H1 (cell line): ENCODE measurements around the gene CAMKK1. TPM values are rescaled to one million over a fixed set of nuclear protein-coding genes. Genes with fewer than 3 reads are reported as not detected.

Experiments
- EZH2 ChIP-seq: fragments of 200-600 bp; sonication (generic); IDR thresholded peaks from 2 replicates; pipeline ENCODE4 v1.7.1; 2012; ENCODE audit warnings: low read depth, mild to moderate bottlenecking, moderate library complexity, low read length, inconsistent platforms; ENCODE audit not compliant: severe bottlenecking
- RXRA ChIP-seq: IDR thresholded peaks from 2 replicates; pipeline ENCODE4 v1.6.1; 2011; ENCODE audit warnings: low read depth, mild to moderate bottlenecking, low read length, moderate library complexity; ENCODE audit not compliant: insufficient read depth
- polyA plus RNA-seq, 7 experiments: library from polyadenylated mRNA; depleted of rRNA in 3 of 7; stranded (reverse) in 5 of 7; unstranded in 2 of 7; fragments of >200 nt in 5 of 7; fragments of 200-250 nt in 2 of 7; gene quantifications; 1 replicate in 5 of 7; 2 replicates in 1 of 7; 4 replicates in 1 of 7; pipeline versions ENCODE4 v1.2.1 to v1.2.3, GENCODE V29; 2011 to 2013; ENCODE audit warnings: missing spikeins in 2 of 7, mixed read lengths in 2 of 7
- total RNA-seq: library from RNA; stranded (reverse); fragmentation: NEBNext Ultra II Directional; extraction: Animal tissue kit (Norgen Biotek cat#: 25700); gene quantifications from 2 replicates; pipeline ENCODE4 v1.2.1, GENCODE V29; 2021

CAMKK1 gene
- total and polyA plus RNA-seq, 2 of the 8 experiments (the other 6 are each of a cell fraction or from before 2014, with no cell fraction given) = 7.1 to 7.6 TPM

DNA sequence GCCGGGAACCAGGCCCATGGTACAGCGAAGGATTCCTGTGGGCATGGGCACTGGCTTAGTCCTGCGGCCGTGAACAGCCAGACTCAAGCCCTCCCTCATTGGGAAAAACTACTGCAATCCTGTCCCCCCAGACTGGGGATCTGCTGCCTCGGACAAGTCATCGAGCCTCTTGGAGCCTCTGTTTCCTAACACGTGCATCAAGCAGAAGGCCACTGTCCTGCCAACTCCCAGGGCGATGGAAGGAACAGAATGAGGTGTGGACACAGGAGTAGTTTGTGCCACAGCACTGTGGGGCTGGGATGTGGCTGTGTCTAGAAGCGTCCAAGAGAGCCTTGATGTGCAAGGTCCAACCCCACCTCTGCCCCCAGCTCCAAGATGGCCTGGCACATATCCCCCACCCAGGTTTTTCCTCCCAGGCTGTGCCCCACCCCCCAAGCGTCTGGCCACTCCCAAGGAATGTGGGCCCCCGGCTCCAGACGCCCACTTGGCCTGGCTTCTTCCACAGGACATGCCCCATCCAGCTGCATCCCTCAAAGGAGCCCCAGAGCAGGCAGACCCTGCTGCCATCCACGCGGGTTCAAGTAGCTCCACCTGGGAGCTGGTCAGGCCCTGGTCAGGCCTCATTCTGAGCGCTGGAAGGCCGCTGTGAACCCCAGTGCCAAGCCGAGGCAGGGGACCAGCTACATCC is 3.4 kb downstream of the CAMKK1 start (continued):
- TF ChIP-seq EZH2 = no peak
- TF ChIP-seq RXRA = no peak
